CD4-positive, alpha-beta T cell treated with Interferon gamma for 1 hour (primary cell): ENCODE measurements around the gene HAPSTR1.
A peak's percentile ranks its signal among the peaks of the same experiment; 100 is the strongest.

Source experiments
- DNase-seq: peaks from one replicate; pipeline ENCODE4 v3.0.0-alpha.2; 2020

The HAPSTR1 gene

GRCh38 chr16:9097266-9098219, 6.1 kb downstream of the HAPSTR1 start:
- no peak for DNase-seq

GRCh38 chr16:9098377-9099090, 7.1 kb downstream of the HAPSTR1 start:
- no peak for DNase-seq

- DNase-seq, result peak; percentile 21
These were observed 7.7 kb downstream of the HAPSTR1 start for GRCh38 chr16:9099131-9099625.

- no peak for DNase-seq
These were observed 10.9 kb downstream of the HAPSTR1 start for GRCh38 chr16:9102379-9102778.

- no peak for DNase-seq
These were observed 11.5 kb downstream of the HAPSTR1 start for GRCh38 chr16:9102943-9103342.

- no peak for DNase-seq
These were observed 12.1 kb downstream of the HAPSTR1 start for GRCh38 chr16:9103546-9103945.

- no peak for DNase-seq
These were observed 13.7 kb downstream of the HAPSTR1 start for GRCh38 chr16:9105189-9105588.

GRCh38 chr16:9107025-9107970, 15.9 kb downstream of the HAPSTR1 start:
- DNase-seq, result no peak

GRCh38 chr16:9109255-9109654, 17.8 kb downstream of the HAPSTR1 start:
- no peak for DNase-seq

GRCh38 chr16:9112166-9112843, 20.9 kb downstream of the HAPSTR1 start:
- DNase-seq, result no peak

GRCh38 chr16:9112844-9113186, 21.4 kb downstream of the HAPSTR1 start:
- no peak for DNase-seq

- no peak for DNase-seq
These were observed 22.3 kb downstream of the HAPSTR1 start for GRCh38 chr16:9113707-9114106.

- DNase-seq, result no peak
These were observed 22.7 kb downstream of the HAPSTR1 start for GRCh38 chr16:9114112-9114511.

GRCh38 chr16:9114842-9115241, 23.4 kb downstream of the HAPSTR1 start:
- DNase-seq, result no peak

- DNase-seq, result no peak
These were observed 23.8 kb downstream of the HAPSTR1 start for GRCh38 chr16:9115277-9115676.

GRCh38 chr16:9116141-9116540, 24.7 kb downstream of the HAPSTR1 start:
- DNase-seq, result no peak

GRCh38 chr16:9118170-9118569, 26.7 kb downstream of the HAPSTR1 start:
- DNase-seq, result no peak

- DNase-seq, result no peak
These were observed 28.4 kb downstream of the HAPSTR1 start for GRCh38 chr16:9119795-9120194.

GRCh38 chr16:9122342-9122741, 30.9 kb downstream of the HAPSTR1 start:
- DNase-seq, result no peak

GRCh38 chr16:9122969-9123368, 31.5 kb downstream of the HAPSTR1 start:
- DNase-seq, result no peak

- no peak for DNase-seq
These were observed 32.0 kb downstream of the HAPSTR1 start for GRCh38 chr16:9123401-9123800.

GRCh38 chr16:9123871-9124270, 32.4 kb downstream of the HAPSTR1 start:
- DNase-seq, result peak; percentile 67
